CD14-positive monocyte (primary cell): Measurements from ENCODE around the gene PRKAG3. TPM values are rescaled to one million over a fixed set of nuclear protein-coding genes. Genes with fewer than 3 reads are reported as not detected.
A peak's percentile ranks its signal among the peaks of the same experiment; 100 is the strongest.

Experiments
- DNase-seq, 3 donors: peaks; one replicate each; pipeline ENCODE4 v3.0.0-alpha.2; 2011 to 2022
- H2AFZ ChIP-seq: 2 replicates; pipeline ENCODE4 v1.6.0; 2012; ENCODE audit warnings: mild to moderate bottlenecking, low read depth, low read length, inconsistent platforms; ENCODE audit not compliant: insufficient read depth, poor library complexity, severe bottlenecking
- H3K27ac ChIP-seq, 2 donors: 1 replicate in 1 of 2; 2 replicates in 1 of 2; pipeline ENCODE4 v1.5.1; 2012 to 2013; ENCODE audit warnings: low read length in 2 of 2, control low read depth in 1 of 2, inconsistent platforms in 1 of 2, low read depth in 1 of 2, mild to moderate bottlenecking in 1 of 2
- H3K27me3 ChIP-seq, 2 donors: one replicate each; pipeline versions ENCODE4 v1.6.0 to v1.6.1; 2011 to 2013; ENCODE audit warnings: low read length in 2 of 2; ENCODE audit not compliant: control insufficient read depth in 2 of 2, insufficient read depth in 2 of 2
- H3K36me3 ChIP-seq, 2 donors: replicated peaks in 1 of 2; 1 replicate in 1 of 2; 2 replicates in 1 of 2; pipeline versions ENCODE4 v1.5.1 to v1.6.1; 2012 to 2013; ENCODE audit warnings: low read length in 2 of 2, control low read depth in 1 of 2, inconsistent platforms in 1 of 2, mild to moderate bottlenecking in 1 of 2; ENCODE audit not compliant: insufficient read depth in 2 of 2, control insufficient read depth in 1 of 2
- H3K4me1 ChIP-seq, 2 donors: 1 replicate in 1 of 2; 2 replicates in 1 of 2; pipeline versions ENCODE4 v1.5.1 to v1.6.1; 2012 to 2013; ENCODE audit warnings: low read length in 2 of 2, control low read depth in 1 of 2, inconsistent platforms in 1 of 2, mild to moderate bottlenecking in 1 of 2, moderate library complexity in 1 of 2; ENCODE audit not compliant: insufficient read depth in 2 of 2, control insufficient read depth in 1 of 2
- H3K4me2 ChIP-seq: replicated peaks from 2 replicates; pipeline ENCODE3; 2012; ENCODE audit warnings: low read length, moderate library complexity, mild to moderate bottlenecking; ENCODE audit not compliant: poor library complexity, severe bottlenecking; ENCODE audit errors: extremely low read depth
- H3K4me3 ChIP-seq, 3 experiments: fragments of 200-600 bp in 1 of 3; sonication (generic) in 1 of 3; replicated peaks in 1 of 3; 1 replicate in 2 of 3; 2 replicates in 1 of 3; pipeline ENCODE4 v1.5.1; 2011 to 2013; ENCODE audit warnings: low read length in 3 of 3, mild to moderate bottlenecking in 3 of 3, control low read depth in 2 of 3, low read depth in 2 of 3, inconsistent platforms in 1 of 3, moderate library complexity in 1 of 3
- H3K79me2 ChIP-seq: 2 replicates; pipeline ENCODE4 v1.6.0; 2012; ENCODE audit warnings: mild to moderate bottlenecking, control low read depth, inconsistent platforms, low read length, moderate library complexity; ENCODE audit not compliant: insufficient read depth
- H3K9ac ChIP-seq: 2 replicates; pipeline ENCODE4 v1.6.0; 2017; ENCODE audit warnings: low read length, mild to moderate bottlenecking; ENCODE audit not compliant: insufficient read depth, poor library complexity, severe bottlenecking
- H3K9me3 ChIP-seq, 2 donors: replicated peaks in 1 of 2; 1 replicate in 1 of 2; 2 replicates in 1 of 2; pipeline versions ENCODE4 v1.5.1 to v1.6.1; 2012 to 2013; ENCODE audit warnings: low read length in 2 of 2, control low read depth in 1 of 2; ENCODE audit not compliant: control insufficient read depth in 1 of 2, insufficient read depth in 1 of 2
- H4K20me1 ChIP-seq: 2 replicates; pipeline ENCODE4 v1.6.0; 2012; ENCODE audit warnings: mild to moderate bottlenecking, low read length, control low read depth, moderate library complexity; ENCODE audit not compliant: insufficient read depth
- H3K27ac Mint-ChIP-seq, 7 donors: one replicate each; pipeline ENCODE4 v1.8.0; 2020; ENCODE audit warnings: mild to moderate bottlenecking in 7 of 7, mixed read lengths in 7 of 7, moderate library complexity in 6 of 7, inconsistent platforms in 2 of 7
- H3K27me3 Mint-ChIP-seq, 3 donors: one replicate each; pipeline ENCODE4 v1.8.0; 2021 to 2022; ENCODE audit warnings: low read depth in 3 of 3, mild to moderate bottlenecking in 3 of 3, mixed read lengths in 3 of 3, moderate library complexity in 3 of 3, inconsistent platforms in 1 of 3
- H3K36me3 Mint-ChIP-seq, 2 donors: one replicate each; pipeline ENCODE4 v1.8.0; 2020; ENCODE audit warnings: mixed read lengths in 2 of 2, inconsistent platforms in 1 of 2, mild to moderate bottlenecking in 1 of 2
- H3K4me1 Mint-ChIP-seq: one replicate; pipeline ENCODE4 v1.8.0; 2020; ENCODE audit warnings: mild to moderate bottlenecking, mixed read lengths
- H3K4me3 Mint-ChIP-seq, 2 donors: one replicate each; pipeline ENCODE4 v1.8.0; 2020; ENCODE audit warnings: mild to moderate bottlenecking in 2 of 2, mixed read lengths in 2 of 2, moderate library complexity in 1 of 2
- H3K9me3 Mint-ChIP-seq, 7 donors: one replicate each; pipeline ENCODE4 v1.8.0; 2020 to 2022; ENCODE audit warnings: mixed read lengths in 7 of 7, mild to moderate bottlenecking in 6 of 7, moderate library complexity in 6 of 7, inconsistent platforms in 2 of 7
- CTCF ChIP-seq: fragments of 200-600 bp; IDR thresholded peaks from one replicate; pipeline ENCODE4 v1.8.0; 2022; ENCODE audit warnings: antibody characterized with exemption, mild to moderate bottlenecking
- WGBS: methylation state at CpG from one replicate; pipeline ENCODE4 v1.1.5; 2013; ENCODE audit warnings: missing lambda C conversion rate; ENCODE audit not compliant: insufficient coverage; 5-methylcytosine and 5-hydroxymethylcytosine counted together
- intact Hi-C, 2 donors: fragments of 100-400 bp; cut with micrococcal nuclease; formaldehyde crosslinking; loops; one replicate each; pipeline versions ENCODE4 v1.15.0 to v1.15.1; 2023
- polyA plus RNA-seq, 3 donors: library from polyadenylated mRNA; depleted of rRNA in 1 of 3; unstranded in 2 of 3; stranded (reverse) in 1 of 3; fragments of 300-500 nt in 2 of 3; fragments of >200 nt in 1 of 3; fragmentation: Illumina TruSeq in 2 of 3; gene quantifications; 1 replicate in 2 of 3; 2 replicates in 1 of 3; pipeline ENCODE4 v1.2.3, GENCODE V29; 2012 to 2021

The PRKAG3 gene
- polyA plus RNA-seq, 3 donors, result not detected

DNA sequence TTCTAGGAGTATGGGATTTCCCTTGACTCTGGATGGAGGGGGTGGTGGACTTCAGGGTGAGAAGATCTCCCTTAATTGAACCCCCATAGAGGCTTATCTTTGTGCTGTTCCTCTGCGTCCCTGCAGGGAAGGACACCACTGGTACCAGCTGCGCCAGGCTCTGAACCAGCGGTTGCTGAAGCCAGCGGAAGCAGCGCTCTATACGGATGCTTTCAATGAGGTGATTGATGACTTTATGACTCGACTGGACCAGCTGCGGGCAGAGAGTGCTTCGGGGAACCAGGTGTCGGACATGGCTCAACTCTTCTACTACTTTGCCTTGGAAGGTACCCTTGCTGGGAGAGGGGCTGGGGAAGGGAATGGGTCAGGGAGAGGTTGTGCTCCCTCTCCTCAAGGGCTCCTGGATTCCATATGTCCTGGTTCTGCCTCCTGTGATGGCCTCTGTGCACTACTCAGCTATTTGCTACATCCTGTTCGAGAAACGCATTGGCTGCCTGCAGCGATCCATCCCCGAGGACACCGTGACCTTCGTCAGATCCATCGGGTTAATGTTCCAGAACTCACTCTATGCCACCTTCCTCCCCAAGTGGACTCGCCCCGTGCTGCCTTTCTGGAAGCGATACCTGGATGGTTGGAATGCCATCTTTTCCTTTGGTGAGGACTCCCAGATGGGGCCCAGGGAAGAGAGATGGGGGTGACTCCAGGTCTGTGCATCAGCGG, 19.3 kb downstream of the PRKAG3 start:
- Histone ChIP-seq H2AFZ (no peak overlapping the region), H3K4me1 (peaks cover 13 to 21% of the 10 kb centered on the region in 2 donors), H3K36me3 (peaks cover 17 to 65% of the 10 kb centered on the region in 2 donors), H4K20me1 (peaks cover 27% of the 10 kb centered on the region), H3K79me2 (no peaks in the 10 kb centered on the region), H3K27me3 (peaks cover 0 to 3% of the 10 kb centered on the region in 2 donors), H3K9ac (no peak overlapping the region), H3K4me3 (no peak overlapping the region), H3K9me3 (no peaks in the 10 kb centered on the region), H3K4me2 (no peak overlapping the region), H3K27ac (no peak overlapping the region)
- DNase-seq, result no peak
- Mint-ChIP-seq H3K4me1 (peaks cover 21% of the 10 kb centered on the region), H3K27me3 (peaks cover 15 to 32% (median 17%) of the 10 kb centered on the region in 3 donors), H3K36me3 (peaks cover 68% of the 10 kb centered on the region in 2 donors), H3K27ac (peak overlapping the region in 3 of 7 donors; percentile 28 to 61 (median 37)), H3K4me3 (no peak overlapping the region), H3K9me3 (peaks cover 0 to 8% (median 2%) of the 10 kb centered on the region in 7 donors)
- 93% methylated on average over 16 of the region's 21 CpGs for WGBS
- intact Hi-C loops, result no loop called here
- TF ChIP-seq CTCF, result no peak

GRCh38 chr2:218811382-218811781, 20.2 kb downstream of the PRKAG3 start:
- Mint-ChIP-seq H3K36me3 (peaks cover 60 to 61% of the 10 kb centered on the region in 2 donors), H3K9me3 (peaks cover 0 to 8% (median 2%) of the 10 kb centered on the region in 7 donors), H3K4me3 (no peak overlapping the region), H3K27ac (peak overlapping the region in 2 of 7 donors; percentile 43 to 56), H3K27me3 (peaks cover 11 to 24% (median 17%) of the 10 kb centered on the region in 3 donors), H3K4me1 (peaks cover 21% of the 10 kb centered on the region)
- no peak for TF ChIP-seq CTCF
- no peaks in the 10 kb centered on the region for H3K9me3 ChIP-seq
- intact Hi-C loops, result no loop called here
- H2AFZ ChIP-seq, result no peak overlapping the region
- H3K36me3 ChIP-seq, result peaks cover 15 to 60% of the 10 kb centered on the region in 2 donors
- H3K4me2 ChIP-seq, result peak overlapping the region; percentile 5
- no peak overlapping the region for H3K4me3 ChIP-seq
- H3K4me1 ChIP-seq, result peaks cover 16 to 28% of the 10 kb centered on the region in 2 donors
- 80% methylated on average over 2 of the region's 4 CpGs for WGBS
- H3K27ac ChIP-seq, result no peak overlapping the region
- H3K27me3 ChIP-seq, result peaks cover 0 to 3% of the 10 kb centered on the region in 2 donors
- no peaks in the 10 kb centered on the region for H3K79me2 ChIP-seq
- peak; percentile 30 to 67 (median 40) for DNase-seq
- H3K9ac ChIP-seq, result no peak overlapping the region
- peaks cover 27% of the 10 kb centered on the region for H4K20me1 ChIP-seq
